IMR-90 (cell line): ENCODE results near the gene IGHMBP2. TPM values are rescaled to one million over a fixed set of nuclear protein-coding genes. Genes with fewer than 3 reads are reported as not detected.

Source experiments
- ATAC-seq: fragments of 200-7000 bp; cut with Tn5 transposase; 2 replicates; pipeline ENCODE4 v1.9.1; 2020; ENCODE audit warnings: low read depth, mild to moderate bottlenecking, moderate library complexity
- BruUV-seq: library from RNA; stranded (reverse); fragments of 400-500 nt; replicated peaks from 2 replicates; lab custom pipeline; 2021; lab: Mats Ljungman, UMichigan
- CTCF ChIA-PET: fragments of 300-600 bp; formaldehyde crosslinking; extraction: SDS; loops from one replicate; lab custom pipeline; 2021; ENCODE audit warnings: antibody characterized with exemption; lab: Yijun Ruan, JAX
- POLR2A ChIA-PET: fragments of 300-600 bp; sonication (Branson Sonifier 250); formaldehyde crosslinking; loops from one replicate; lab custom pipeline; 2022; ENCODE audit warnings: antibody characterized with exemption; ENCODE audit not compliant: unreplicated experiment; lab: Charles Lee
- DNase-seq: peaks from one replicate; pipeline ENCODE4 v3.0.0; 2013
- H2AFZ ChIP-seq: replicated peaks from 2 replicates; pipeline ENCODE3; 2013; ENCODE audit warnings: low read length, mild to moderate bottlenecking; ENCODE audit not compliant: poor library complexity
- H2AK5ac ChIP-seq: 2 replicates; pipeline ENCODE4 v1.6.1; 2013; ENCODE audit warnings: low read depth, low read length, inconsistent platforms
- H2AK9ac ChIP-seq: replicated peaks from 2 replicates; pipeline ENCODE3; 2013; ENCODE audit warnings: mild to moderate bottlenecking, low read depth, low read length, moderate library complexity; ENCODE audit not compliant: poor library complexity
- H2BK120ac ChIP-seq: 2 replicates; pipeline ENCODE4 v1.6.1; 2013; ENCODE audit warnings: low read depth, low read length, inconsistent platforms
- H2BK15ac ChIP-seq: 3 replicates; pipeline ENCODE4 v1.6.1; 2013; ENCODE audit warnings: low read depth, low read length, inconsistent platforms
- H2BK20ac ChIP-seq: 2 replicates; pipeline ENCODE4 v1.6.1; 2013; ENCODE audit warnings: low read depth, mild to moderate bottlenecking, inconsistent platforms, low read length, moderate library complexity
- H2BK5ac ChIP-seq: 2 replicates; pipeline ENCODE4 v1.6.1; 2013; ENCODE audit warnings: mild to moderate bottlenecking, low read depth, low read length, inconsistent platforms; ENCODE audit not compliant: poor library complexity, severe bottlenecking
- H3K14ac ChIP-seq: replicated peaks from 2 replicates; pipeline ENCODE4 v1.6.1; 2013; ENCODE audit warnings: low read depth, low read length, inconsistent platforms
- H3K18ac ChIP-seq: 2 replicates; pipeline ENCODE4 v1.6.1; 2013; ENCODE audit warnings: low read depth, low read length, control low read depth
- H3K23ac ChIP-seq: 2 replicates; pipeline ENCODE4 v1.6.1; 2013; ENCODE audit warnings: low read depth, low read length, inconsistent platforms
- H3K27ac ChIP-seq: 2 replicates; pipeline ENCODE4 v1.5.1; 2013; ENCODE audit warnings: mild to moderate bottlenecking, control low read depth, low read length; ENCODE audit not compliant: insufficient read depth
- H3K27me3 ChIP-seq: 2 replicates; pipeline ENCODE4 v1.6.1; 2013; ENCODE audit warnings: low read length; ENCODE audit not compliant: control insufficient read depth, insufficient read depth
- H3K36me3 ChIP-seq: 2 replicates; pipeline ENCODE4 v1.6.1; 2013; ENCODE audit warnings: low read length, mixed read lengths; ENCODE audit not compliant: control insufficient read depth, insufficient read depth
- H3K4ac ChIP-seq: 2 replicates; pipeline ENCODE4 v1.6.1; 2013; ENCODE audit warnings: low read depth, low read length, inconsistent platforms
- H3K4me1 ChIP-seq: 2 replicates; pipeline ENCODE4 v1.6.1; 2013; ENCODE audit warnings: low read length, mixed read lengths; ENCODE audit not compliant: control insufficient read depth, insufficient read depth
- H3K4me2 ChIP-seq: 2 replicates; pipeline ENCODE4 v1.6.1; 2013; ENCODE audit warnings: low read depth, mild to moderate bottlenecking, control low read depth, low read length, moderate library complexity
- H3K4me3 ChIP-seq: 2 replicates; pipeline ENCODE4 v1.5.1; 2013; ENCODE audit warnings: low read depth, mild to moderate bottlenecking, control low read depth, low read length, moderate library complexity; ENCODE audit not compliant: insufficient read depth
- H3K56ac ChIP-seq: 2 replicates; pipeline ENCODE4 v1.6.1; 2013; ENCODE audit warnings: low read length, inconsistent platforms; ENCODE audit not compliant: insufficient read depth; ENCODE audit errors: extremely low read depth
- H3K79me1 ChIP-seq, 2 experiments: 2 replicates each; pipeline ENCODE4 v1.6.1; 2013; ENCODE audit warnings: low read length in 2 of 2, inconsistent platforms in 1 of 2, low read depth in 1 of 2
- H3K9ac ChIP-seq: 2 replicates; pipeline ENCODE4 v1.6.1; 2013; ENCODE audit warnings: low read depth, low read length, control low read depth
- H3K9me1 ChIP-seq: 2 replicates; pipeline ENCODE4 v1.6.1; 2013; ENCODE audit warnings: low read length, inconsistent platforms; ENCODE audit not compliant: insufficient read depth
- H3K9me3 ChIP-seq: 2 replicates; pipeline ENCODE4 v1.6.1; 2013; ENCODE audit warnings: low read length; ENCODE audit not compliant: control insufficient read depth, insufficient read depth
- H4K20me1 ChIP-seq: 2 replicates; pipeline ENCODE4 v1.6.1; 2013; ENCODE audit warnings: low read length, inconsistent platforms; ENCODE audit not compliant: insufficient read depth
- H4K5ac ChIP-seq: 2 replicates; pipeline ENCODE4 v1.6.1; 2013; ENCODE audit warnings: mild to moderate bottlenecking, low read depth, low read length, control low read depth
- H4K8ac ChIP-seq, 2 experiments: 2 replicates each; pipeline ENCODE4 v1.6.1; 2013; ENCODE audit warnings: low read depth in 2 of 2, low read length in 2 of 2, control low read depth in 1 of 2, inconsistent platforms in 1 of 2
- H4K91ac ChIP-seq: 2 replicates; pipeline ENCODE4 v1.6.1; 2013; ENCODE audit warnings: low read depth, low read length, inconsistent platforms; ENCODE audit not compliant: insufficient read depth
- NFE2L2 ChIP-seq: fragments of 150-350 bp; IDR thresholded peaks from 2 replicates; pipeline ENCODE4 v1.6.1; 2016; ENCODE audit warnings: low read depth, mild to moderate bottlenecking, low read length
- WGBS, 2 experiments: methylation state at CpG; one replicate each; pipeline versions ENCODE4 v1.1.5 to v1.1.7; 2013; ENCODE audit warnings: missing lambda C conversion rate in 2 of 2; ENCODE audit not compliant: insufficient read length in 1 of 2; ENCODE audit errors: extremely low coverage in 2 of 2; 5-methylcytosine and 5-hydroxymethylcytosine counted together
- dilution Hi-C: fragments of 300-500 bp; cut with HindIII; formaldehyde crosslinking; loops from one replicate; pipeline ENCODE4 v1.14.3; 2018; ENCODE audit warnings: low sequenced_read_pairs; ENCODE audit not compliant: unreplicated experiment
- in situ Hi-C: fragments of 300-500 bp; cut with MboI; formaldehyde crosslinking; loops from 3 replicates; pipeline ENCODE4 v1.14.3; 2019; ENCODE audit warnings: low sequenced_read_pairs, inconsistent platforms, mixed read lengths
- intact Hi-C: fragments of 100-400 bp; cut with micrococcal nuclease; formaldehyde crosslinking; loops from 2 replicates; pipeline ENCODE4 v1.10.0; 2022
- polyA plus RNA-seq, 3 experiments: library from polyadenylated mRNA; depleted of rRNA; stranded (reverse); fragments of >200 nt; gene quantifications; 2 replicates each; pipeline ENCODE4 v1.2.3, GENCODE V29; 2012; ENCODE audit warnings: low replicate concordance in 1 of 3
- total RNA-seq: library from RNA; depleted of rRNA; stranded (reverse); fragments of >200 nt; gene quantifications from 2 replicates; pipeline ENCODE4 v1.2.3, GENCODE V29; 2012

The IGHMBP2 gene
- total and polyA plus RNA-seq, 2 of the 4 experiments (the other 2 are of a cell fraction) = 4.5 to 11.1 TPM

- Histone ChIP-seq H2BK5ac (no peak overlapping the region), H4K5ac (no peak overlapping the region), H4K20me1 (no peaks in the 10 kb centered on the region), H3K23ac (no peak overlapping the region), H3K4ac (no peak overlapping the region), H2BK20ac (no peak overlapping the region), H4K91ac (no peak overlapping the region), H3K27ac (no peak overlapping the region), H2BK120ac (no peak overlapping the region), H2AK5ac (no peak overlapping the region), H3K18ac (no peak overlapping the region), H2AK9ac (no peak overlapping the region), H3K36me3 (peaks cover 49% of the 10 kb centered on the region), H3K9ac (no peak overlapping the region), H3K79me1 (no peaks in the 10 kb centered on the region), H3K4me3 (no peak overlapping the region), H2BK15ac (no peak overlapping the region), H2AFZ (no peak overlapping the region), H4K8ac (no peak overlapping the region), H3K9me1 (0 out of 2 replicates have a peak, but pooled peaks cover 4% of the 10 kb centered on the region), H3K4me1 (peaks cover 8% of the 10 kb centered on the region; the same call in 1 of the 2 replicates), H3K27me3 (no peaks in the 10 kb centered on the region), H3K14ac (no peak overlapping the region), H3K9me3 (no peaks in the 10 kb centered on the region), H3K56ac (no peak overlapping the region), H3K4me2 (no peak overlapping the region)
- ATAC-seq = no peak
- TF ChIP-seq NFE2L2 = no peak
- POLR2A ChIA-PET = no interaction called here
- CTCF ChIA-PET = no interaction called here
- intact Hi-C loops = no loop called here
- in situ Hi-C loops = loop anchor here (25.0 kb wide), 1 partner anchor 722 kb away; no protein-coding TSS in a partner anchor
- WGBS, 2 experiments = 91% methylated on average over 8 of the region's 33 CpGs; no CpG with 5 or more reads in 1 of the 2 experiments
- dilution Hi-C loops = no loop called here
- no TSS peak for BruUV-seq
- DNase-seq = no peak
Observed at GRCh38 chr11:68939583-68940555, 36.2 kb downstream of the IGHMBP2 start.
